ENCODE measurements around the gene HMGN1. TPM values are rescaled to one million over a fixed set of nuclear protein-coding genes. Genes with fewer than 3 reads are reported as not detected.

The HMGN1 gene
- total and polyA plus RNA-seq, 2 experiments from 2014 or later: 282 to 371 TPM

GRCh38 chr21:39387461-39388037 lies 38.7 kb upstream of the HMGN1 start:
- H3K4me1 ChIP-seq (ENCODE audit: insufficient read depth): no peaks in the 10 kb centered on the region

GRCh38 chr21:39386899-39387298 lies 38.0 kb upstream of the HMGN1 start:
- H3K4me2 ChIP-seq: peak overlapping the region; percentile 83
- no peak overlapping the region for H2AFZ ChIP-seq
- WGBS (ENCODE audit: low lambda C conversion rate, missing lambda C conversion rate): 95% methylated on average over 11 of the region's 11 CpGs
- no peaks in the 10 kb centered on the region for H3K36me3 ChIP-seq (replicated peaks; ENCODE audit: insufficient read depth, low read depth)
- DNase-seq (ENCODE audit: low spot score): no peak
- H4K20me1 ChIP-seq (ENCODE audit: insufficient read depth, poor library complexity, severe bottlenecking): peaks cover 3% of the 10 kb centered on the region
- no peaks in the 10 kb centered on the region for H3K9me2 ChIP-seq (replicated peaks; ENCODE audit: insufficient read depth)
- no peaks in the 10 kb centered on the region for H3K4me1 ChIP-seq (ENCODE audit: insufficient read depth)
- H3K27ac ChIP-seq: no peak overlapping the region
- peaks cover 38% of the 10 kb centered on the region for H3K79me2 ChIP-seq
- TF ChIP-seq EZH2phosphoT487 (IDR thresholded peaks at IDR 0.05; ENCODE audit: low read depth, severe bottlenecking, unreplicated experiment) (no peak), CTCF (IDR thresholded peaks at IDR 0.05; ENCODE audit: poor library complexity) (no peak), EZH2 (IDR thresholded peaks at IDR 0.05; ENCODE audit: borderline replicate concordance) (no peak)
- no peaks in the 10 kb centered on the region for H3K9me3 ChIP-seq (ENCODE audit: low read depth)
- no peaks in the 10 kb centered on the region for H3K27me3 ChIP-seq
- H3K4me3 ChIP-seq: no peak overlapping the region

More at GRCh38 chr21:39387461-39388037, 38.7 kb upstream of the HMGN1 start:
- TF ChIP-seq EZH2 (IDR thresholded peaks at IDR 0.05; ENCODE audit: borderline replicate concordance): no peak
- no peak for TF ChIP-seq CTCF (IDR thresholded peaks at IDR 0.05; ENCODE audit: poor library complexity)
- TF ChIP-seq EZH2phosphoT487 (IDR thresholded peaks at IDR 0.05; ENCODE audit: low read depth, severe bottlenecking, unreplicated experiment): no peak
- Histone ChIP-seq H3K9me2 (replicated peaks; ENCODE audit: insufficient read depth) (no peaks in the 10 kb centered on the region), H2AFZ (peak overlapping the region; percentile 72), H3K27ac (peak overlapping the region; percentile 46), H3K27me3 (no peaks in the 10 kb centered on the region), H3K79me2 (peaks cover 31% of the 10 kb centered on the region), H3K4me3 (peak overlapping the region; percentile 29), H3K9me3 (ENCODE audit: low read depth) (no peaks in the 10 kb centered on the region), H3K4me2 (peak overlapping the region; percentile 83), H4K20me1 (ENCODE audit: insufficient read depth, poor library complexity, severe bottlenecking) (peaks cover 3% of the 10 kb centered on the region), H3K36me3 (replicated peaks; ENCODE audit: insufficient read depth, low read depth) (no peaks in the 10 kb centered on the region)
- 4% methylated on average over 21 of the region's 21 CpGs for WGBS (ENCODE audit: low lambda C conversion rate, missing lambda C conversion rate)
- peak; percentile 95 for DNase-seq (ENCODE audit: low spot score)

- Histone ChIP-seq H3K79me2 (peaks cover 45% of the 10 kb centered on the region), H3K27me3 (no peaks in the 10 kb centered on the region), H3K36me3 (replicated peaks; ENCODE audit: insufficient read depth, low read depth) (no peaks in the 10 kb centered on the region), H3K4me2 (no peak overlapping the region), H3K9me2 (replicated peaks; ENCODE audit: insufficient read depth) (no peaks in the 10 kb centered on the region), H4K20me1 (ENCODE audit: insufficient read depth, poor library complexity, severe bottlenecking) (peaks cover 3% of the 10 kb centered on the region), H3K4me1 (ENCODE audit: insufficient read depth) (peaks cover 2% of the 10 kb centered on the region), H3K4me3 (no peak overlapping the region), H3K27ac (no peak overlapping the region), H2AFZ (no peak overlapping the region), H3K9me3 (ENCODE audit: low read depth) (no peaks in the 10 kb centered on the region)
- 93% methylated on average over 13 of the region's 13 CpGs for WGBS (ENCODE audit: low lambda C conversion rate, missing lambda C conversion rate)
- TF ChIP-seq CTCF (IDR thresholded peaks at IDR 0.05; ENCODE audit: poor library complexity) (no peak), EZH2phosphoT487 (IDR thresholded peaks at IDR 0.05; ENCODE audit: low read depth, severe bottlenecking, unreplicated experiment) (no peak), EZH2 (IDR thresholded peaks at IDR 0.05; ENCODE audit: borderline replicate concordance) (no peak)
- DNase-seq (ENCODE audit: low spot score): no peak
Observed at GRCh38 chr21:39386194-39386593, 37.3 kb upstream of the HMGN1 start.
